ENCODE data around the gene CREB3.

The CREB3 gene

GRCh38 chr9:35703906-35704672, 28.4 kb upstream of the CREB3 start:
- DNase-seq = no peak

- no peak for DNase-seq
These were observed 27.1 kb upstream of the CREB3 start for GRCh38 chr9:35705372-35705771.

GRCh38 chr9:35705836-35706430, 26.5 kb upstream of the CREB3 start:
- no peak for DNase-seq

GRCh38 chr9:35706951-35707350, 25.5 kb upstream of the CREB3 start:
- no peak for DNase-seq

- DNase-seq = no peak
These were observed 24.3 kb upstream of the CREB3 start for GRCh38 chr9:35708146-35708545.

GRCh38 chr9:35710818-35711500, 21.5 kb upstream of the CREB3 start:
- DNase-seq = no peak

GRCh38 chr9:35711501-35712428, 20.7 kb upstream of the CREB3 start:
- no peak for DNase-seq

GRCh38 chr9:35712762-35713400, 19.6 kb upstream of the CREB3 start:
- peak; percentile 17 for DNase-seq

DNA sequence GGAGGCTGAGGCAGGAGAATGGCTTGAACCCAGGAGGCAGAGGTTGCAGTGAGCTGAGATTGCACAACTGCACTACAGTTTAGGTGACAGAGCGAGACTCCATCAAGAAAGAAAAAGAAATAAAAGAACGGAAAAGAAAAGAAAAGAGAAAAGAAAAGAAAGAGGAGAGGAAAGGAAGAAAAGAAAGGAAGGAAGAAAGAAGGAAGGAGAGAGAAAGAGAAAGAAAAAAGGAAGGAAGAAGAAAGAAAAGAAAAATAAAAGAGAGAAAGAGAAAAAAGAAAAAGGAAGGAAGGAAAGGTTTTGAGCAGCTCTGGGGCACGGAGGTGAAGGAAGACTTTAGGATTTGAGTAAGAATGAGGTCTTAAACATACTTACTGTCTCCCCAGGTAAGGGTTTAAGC, 18.9 kb upstream of the CREB3 start:
- no peak for DNase-seq

DNA sequence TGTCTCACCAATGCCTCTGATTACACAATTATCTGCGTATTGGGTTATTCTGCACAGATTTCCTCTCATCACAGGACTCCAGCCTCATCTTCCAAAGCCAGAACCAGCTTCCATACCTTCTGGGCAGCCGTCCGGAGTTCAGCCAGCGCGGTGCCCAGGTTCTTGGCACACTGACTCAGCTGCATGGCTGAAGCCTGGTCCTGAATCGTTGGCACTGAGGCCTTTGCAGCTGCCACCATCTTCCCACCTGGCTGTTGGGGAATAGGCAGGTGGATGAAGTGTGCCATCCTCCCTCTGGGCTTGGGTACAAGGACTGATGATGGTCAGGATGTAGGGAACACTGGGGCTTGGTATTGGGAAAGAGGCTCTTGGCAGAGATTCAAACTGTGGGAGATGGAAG, 18.3 kb upstream of the CREB3 start:
- no peak for DNase-seq

- no peak for DNase-seq
These were observed 17.8 kb upstream of the CREB3 start for GRCh38 chr9:35714579-35715252.

GRCh38 chr9:35716230-35716629, 16.2 kb upstream of the CREB3 start:
- DNase-seq = no peak

DNA sequence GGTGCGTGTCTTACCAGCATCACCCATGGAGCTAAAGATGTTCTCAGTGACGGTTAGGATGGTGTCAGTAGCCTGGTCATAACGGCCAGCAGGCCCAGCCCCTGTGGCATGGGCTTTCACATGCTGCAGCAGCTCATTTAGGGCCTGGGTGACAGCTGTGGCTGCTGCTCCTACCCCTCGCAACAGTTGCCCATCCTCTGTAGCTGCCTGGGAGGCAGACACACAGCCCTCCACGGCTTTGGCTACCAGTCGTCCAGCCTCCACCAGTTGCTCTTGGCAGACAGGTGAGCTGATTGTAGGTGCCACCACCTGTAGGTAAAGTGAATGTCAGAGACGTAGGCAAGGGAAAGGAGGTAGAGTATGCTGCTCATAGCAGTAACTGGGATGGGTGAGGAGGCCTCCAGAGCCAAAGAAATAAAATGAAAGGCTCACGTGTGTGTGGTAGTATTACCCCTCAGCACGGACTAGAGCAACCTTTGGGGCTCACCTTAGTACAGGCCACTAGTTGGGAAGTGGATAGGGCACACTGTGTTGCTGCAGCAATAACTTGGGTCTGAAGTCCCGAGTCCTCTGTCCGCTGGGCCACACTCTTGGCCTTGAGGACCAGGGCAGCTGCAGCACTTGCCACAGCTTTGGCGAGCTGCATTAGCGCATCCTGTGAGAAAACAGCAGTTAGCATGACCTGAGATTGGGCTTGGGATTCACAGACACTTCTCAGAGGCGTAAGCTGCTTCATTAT, 15.2 kb upstream of the CREB3 start:
- DNase-seq = no peak

- DNase-seq = no peak
These were observed 13.6 kb upstream of the CREB3 start for GRCh38 chr9:35718721-35719511.

GRCh38 chr9:35719546-35719945, 12.9 kb upstream of the CREB3 start:
- no peak for DNase-seq

DNA sequence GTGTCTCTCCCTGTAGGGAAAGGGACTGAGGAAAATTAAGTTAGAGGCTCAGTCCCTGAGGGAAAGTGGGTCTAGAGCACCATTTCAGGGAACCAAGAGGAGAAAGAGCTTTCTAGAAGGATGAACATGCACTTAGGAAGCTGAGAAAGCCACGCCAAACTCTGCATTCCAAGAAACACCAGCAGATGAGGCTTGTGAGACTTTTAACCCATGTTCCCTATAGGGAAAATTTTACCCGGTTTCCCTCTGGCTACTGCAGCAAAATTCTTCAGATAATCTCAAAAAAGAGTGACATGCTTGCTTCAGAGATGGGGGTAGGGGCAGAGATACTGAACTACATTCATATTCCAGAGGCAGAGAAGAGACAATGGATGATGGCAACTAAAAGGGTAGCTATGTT, 9.0 kb upstream of the CREB3 start:
- DNase-seq = no peak

GRCh38 chr9:35723908-35724307, 8.6 kb upstream of the CREB3 start:
- no peak for DNase-seq

- DNase-seq = no peak
These were observed 7.1 kb upstream of the CREB3 start for GRCh38 chr9:35725362-35725761.

GRCh38 chr9:35726931-35727330, 5.5 kb upstream of the CREB3 start:
- no peak for DNase-seq

DNA sequence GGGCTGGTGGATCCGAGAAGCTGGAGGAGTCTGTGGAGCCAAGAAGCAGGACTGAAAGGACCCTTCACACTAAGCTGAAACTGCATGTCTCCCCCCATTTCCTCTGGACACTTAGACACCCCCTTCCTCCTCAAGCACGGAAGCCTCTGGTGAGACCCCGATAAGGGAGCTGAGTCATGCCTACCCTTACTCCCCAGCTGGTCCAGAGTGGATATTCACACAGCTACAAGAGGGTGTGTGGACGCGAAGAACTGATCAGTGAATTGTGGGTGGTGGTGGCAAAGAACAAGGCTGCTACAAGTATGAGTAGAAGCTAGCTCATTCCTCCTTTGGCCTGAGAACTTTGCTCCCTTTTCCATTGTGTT, 4.8 kb upstream of the CREB3 start:
- peak; percentile 27 for DNase-seq
